ENCODE measurements around the gene TMEM38A. TPM values are rescaled to one million over a fixed set of nuclear protein-coding genes. Genes with fewer than 3 reads are reported as not detected.

TMEM38A gene
- 0.64 and 0.96 TPM in 2 replicates for total RNA-seq

- H3K27me3 Mint-ChIP-seq (ENCODE audit: low read depth) = no peaks in the 10 kb centered on the region
- H3K4me1 Mint-ChIP-seq (ENCODE audit: low read depth) = peaks cover 32% of the 10 kb centered on the region
- DNase-seq (ENCODE audit: low spot score) = peak; percentile 40
- peak within 1 kb of the TSS; percentile 96 for H3K27ac Mint-ChIP-seq
- no peaks in the 10 kb centered on the region for H3K9me3 Mint-ChIP-seq
- peaks cover 26% of the 10 kb centered on the region for H3K36me3 Mint-ChIP-seq (ENCODE audit: low read depth)
- intact Hi-C loops (cut with micrococcal nuclease) = loop anchor here (1.0 kb wide), 1 partner anchor 33 kb away; the partner anchor contains the start of gene MED26
- peak within 1 kb of the TSS; percentile 97 for H3K4me3 Mint-ChIP-seq (ENCODE audit: low read depth)
Observed at GRCh38 chr19:16660763-16661479, at the start of gene TMEM38A. TSS of gene TMEM38A (plus strand) at chr19:16661139. CDS start at chr19:16661218, 79 bp downstream.

- Mint-ChIP-seq H3K36me3 (ENCODE audit: low read depth) (no peaks in the 10 kb centered on the region), H3K4me1 (ENCODE audit: low read depth) (peaks cover 47% of the 10 kb centered on the region)
Observed at GRCh38 chr19:16612636-16613035, 48.3 kb upstream of the TMEM38A start.

GRCh38 chr19:16613841-16614240 is 47.1 kb upstream of the TMEM38A start:
- Mint-ChIP-seq H3K27me3 (ENCODE audit: low read depth) (no peaks in the 10 kb centered on the region), H3K4me3 (ENCODE audit: low read depth) (no peak overlapping the region), H3K9me3 (no peaks in the 10 kb centered on the region), H3K4me1 (ENCODE audit: low read depth) (peaks cover 39% of the 10 kb centered on the region), H3K27ac (no peak overlapping the region), H3K36me3 (ENCODE audit: low read depth) (no peaks in the 10 kb centered on the region)
- DNase-seq (ENCODE audit: low spot score) = no peak
- intact Hi-C loops (cut with micrococcal nuclease) = no loop called here

More at GRCh38 chr19:16612636-16613035, 48.3 kb upstream of the TMEM38A start:
- Mint-ChIP-seq H3K4me3 (ENCODE audit: low read depth) (no peak overlapping the region), H3K27ac (no peak overlapping the region), H3K27me3 (ENCODE audit: low read depth) (no peaks in the 10 kb centered on the region), H3K9me3 (no peaks in the 10 kb centered on the region)
- no peak for DNase-seq (ENCODE audit: low spot score)
- intact Hi-C loops (cut with micrococcal nuclease) = no loop called here

GRCh38 chr19:16614941-16615340 is 46.0 kb upstream of the TMEM38A start:
- Mint-ChIP-seq H3K27me3 (ENCODE audit: low read depth) (no peaks in the 10 kb centered on the region), H3K27ac (peak overlapping the region; percentile 81), H3K36me3 (ENCODE audit: low read depth) (no peaks in the 10 kb centered on the region), H3K4me1 (ENCODE audit: low read depth) (peaks cover 44% of the 10 kb centered on the region), H3K4me3 (ENCODE audit: low read depth) (no peak overlapping the region), H3K9me3 (no peaks in the 10 kb centered on the region)
- no peak for DNase-seq (ENCODE audit: low spot score)
- intact Hi-C loops (cut with micrococcal nuclease) = no loop called here

GRCh38 chr19:16615808-16616207 is 45.1 kb upstream of the TMEM38A start:
- DNase-seq (ENCODE audit: low spot score) = no peak
- no peaks in the 10 kb centered on the region for H3K36me3 Mint-ChIP-seq (ENCODE audit: low read depth)
- no peaks in the 10 kb centered on the region for H3K27me3 Mint-ChIP-seq (ENCODE audit: low read depth)
- H3K27ac Mint-ChIP-seq = no peak overlapping the region
- no peak overlapping the region for H3K4me3 Mint-ChIP-seq (ENCODE audit: low read depth)
- peaks cover 40% of the 10 kb centered on the region for H3K4me1 Mint-ChIP-seq (ENCODE audit: low read depth)
- intact Hi-C loops (cut with micrococcal nuclease) = no loop called here
- H3K9me3 Mint-ChIP-seq = no peaks in the 10 kb centered on the region

GRCh38 chr19:16618248-16618647 is 42.7 kb upstream of the TMEM38A start:
- H3K9me3 Mint-ChIP-seq = no peaks in the 10 kb centered on the region
- no peak overlapping the region for H3K27ac Mint-ChIP-seq
- peaks cover 36% of the 10 kb centered on the region for H3K4me1 Mint-ChIP-seq (ENCODE audit: low read depth)
- H3K27me3 Mint-ChIP-seq (ENCODE audit: low read depth) = no peaks in the 10 kb centered on the region
- no peak for DNase-seq (ENCODE audit: low spot score)
- intact Hi-C loops (cut with micrococcal nuclease) = no loop called here
- peaks cover 2% of the 10 kb centered on the region for H3K36me3 Mint-ChIP-seq (ENCODE audit: low read depth)
- no peak overlapping the region for H3K4me3 Mint-ChIP-seq (ENCODE audit: low read depth)

- no peaks in the 10 kb centered on the region for H3K27me3 Mint-ChIP-seq (ENCODE audit: low read depth)
- peaks cover 32% of the 10 kb centered on the region for H3K4me1 Mint-ChIP-seq (ENCODE audit: low read depth)
- peaks cover 8% of the 10 kb centered on the region for H3K36me3 Mint-ChIP-seq (ENCODE audit: low read depth)
- intact Hi-C loops (cut with micrococcal nuclease) = no loop called here
- no peak overlapping the region for H3K4me3 Mint-ChIP-seq (ENCODE audit: low read depth)
- peak overlapping the region; percentile 10 for H3K27ac Mint-ChIP-seq
- DNase-seq (ENCODE audit: low spot score) = no peak
- H3K9me3 Mint-ChIP-seq = no peaks in the 10 kb centered on the region
Observed at GRCh38 chr19:16619457-16619856, 41.5 kb upstream of the TMEM38A start.

GRCh38 chr19:16620018-16620417 is 40.9 kb upstream of the TMEM38A start:
- Mint-ChIP-seq H3K9me3 (no peaks in the 10 kb centered on the region), H3K4me1 (ENCODE audit: low read depth) (peaks cover 28% of the 10 kb centered on the region), H3K36me3 (ENCODE audit: low read depth) (peaks cover 12% of the 10 kb centered on the region), H3K27ac (no peak overlapping the region), H3K4me3 (ENCODE audit: low read depth) (no peak overlapping the region), H3K27me3 (ENCODE audit: low read depth) (no peaks in the 10 kb centered on the region)
- DNase-seq (ENCODE audit: low spot score) = no peak
- intact Hi-C loops (cut with micrococcal nuclease) = no loop called here

- no peaks in the 10 kb centered on the region for H3K9me3 Mint-ChIP-seq
- intact Hi-C loops (cut with micrococcal nuclease) = no loop called here
- peaks cover 18% of the 10 kb centered on the region for H3K36me3 Mint-ChIP-seq (ENCODE audit: low read depth)
- no peaks in the 10 kb centered on the region for H3K27me3 Mint-ChIP-seq (ENCODE audit: low read depth)
- H3K4me3 Mint-ChIP-seq (ENCODE audit: low read depth) = no peak overlapping the region
- peaks cover 30% of the 10 kb centered on the region for H3K4me1 Mint-ChIP-seq (ENCODE audit: low read depth)
- DNase-seq (ENCODE audit: low spot score) = no peak
- no peak overlapping the region for H3K27ac Mint-ChIP-seq
Observed at GRCh38 chr19:16620584-16620983, 40.4 kb upstream of the TMEM38A start.

GRCh38 chr19:16621165-16621800 is 39.7 kb upstream of the TMEM38A start:
- intact Hi-C loops (cut with micrococcal nuclease) = no loop called here
- H3K27ac Mint-ChIP-seq = no peak overlapping the region
- H3K36me3 Mint-ChIP-seq (ENCODE audit: low read depth) = peaks cover 23% of the 10 kb centered on the region
- H3K4me1 Mint-ChIP-seq (ENCODE audit: low read depth) = peaks cover 31% of the 10 kb centered on the region
- DNase-seq (ENCODE audit: low spot score) = no peak
- H3K9me3 Mint-ChIP-seq = no peaks in the 10 kb centered on the region
- no peaks in the 10 kb centered on the region for H3K27me3 Mint-ChIP-seq (ENCODE audit: low read depth)
- no peak overlapping the region for H3K4me3 Mint-ChIP-seq (ENCODE audit: low read depth)

- Mint-ChIP-seq H3K9me3 (no peaks in the 10 kb centered on the region), H3K4me1 (ENCODE audit: low read depth) (peaks cover 29% of the 10 kb centered on the region), H3K36me3 (ENCODE audit: low read depth) (peaks cover 29% of the 10 kb centered on the region), H3K4me3 (ENCODE audit: low read depth) (no peak overlapping the region), H3K27me3 (ENCODE audit: low read depth) (no peaks in the 10 kb centered on the region), H3K27ac (no peak overlapping the region)
- no peak for DNase-seq (ENCODE audit: low spot score)
- intact Hi-C loops (cut with micrococcal nuclease) = no loop called here
Observed at GRCh38 chr19:16623066-16623465, 37.9 kb upstream of the TMEM38A start.

GRCh38 chr19:16623576-16623975 is 37.4 kb upstream of the TMEM38A start:
- Mint-ChIP-seq H3K9me3 (no peaks in the 10 kb centered on the region), H3K27me3 (ENCODE audit: low read depth) (no peaks in the 10 kb centered on the region), H3K36me3 (ENCODE audit: low read depth) (peaks cover 29% of the 10 kb centered on the region), H3K27ac (no peak overlapping the region), H3K4me1 (ENCODE audit: low read depth) (peaks cover 27% of the 10 kb centered on the region), H3K4me3 (ENCODE audit: low read depth) (no peak overlapping the region)
- intact Hi-C loops (cut with micrococcal nuclease) = no loop called here
- DNase-seq (ENCODE audit: low spot score) = no peak

GRCh38 chr19:16624236-16624635 is 36.7 kb upstream of the TMEM38A start:
- no peak for DNase-seq (ENCODE audit: low spot score)
- Mint-ChIP-seq H3K27me3 (ENCODE audit: low read depth) (no peaks in the 10 kb centered on the region), H3K27ac (no peak overlapping the region), H3K4me3 (ENCODE audit: low read depth) (no peak overlapping the region), H3K9me3 (no peaks in the 10 kb centered on the region), H3K4me1 (ENCODE audit: low read depth) (peaks cover 29% of the 10 kb centered on the region), H3K36me3 (ENCODE audit: low read depth) (peaks cover 32% of the 10 kb centered on the region)
- intact Hi-C loops (cut with micrococcal nuclease) = no loop called here

Measured in activated T-helper 2 cell treated with anti-CD3 and anti-CD28 coated beads, Interferon-gamma antibody, Interleukin-2, Interleukin-4, amounts not matched to agents 10 μg/mL and 5 μg/mL and 100 μg/mL, durations not matched to agents 14 hours and 24 hours and 36 hours (primary cell).